ENCODE measurements around the gene EGLN2.
"Not testable (repeated sequence)": the region's sequence is repeated elsewhere in the genome, so short reads cannot be mapped to it uniquely, and the experiment has no call there.

EGLN2 gene

DNA sequence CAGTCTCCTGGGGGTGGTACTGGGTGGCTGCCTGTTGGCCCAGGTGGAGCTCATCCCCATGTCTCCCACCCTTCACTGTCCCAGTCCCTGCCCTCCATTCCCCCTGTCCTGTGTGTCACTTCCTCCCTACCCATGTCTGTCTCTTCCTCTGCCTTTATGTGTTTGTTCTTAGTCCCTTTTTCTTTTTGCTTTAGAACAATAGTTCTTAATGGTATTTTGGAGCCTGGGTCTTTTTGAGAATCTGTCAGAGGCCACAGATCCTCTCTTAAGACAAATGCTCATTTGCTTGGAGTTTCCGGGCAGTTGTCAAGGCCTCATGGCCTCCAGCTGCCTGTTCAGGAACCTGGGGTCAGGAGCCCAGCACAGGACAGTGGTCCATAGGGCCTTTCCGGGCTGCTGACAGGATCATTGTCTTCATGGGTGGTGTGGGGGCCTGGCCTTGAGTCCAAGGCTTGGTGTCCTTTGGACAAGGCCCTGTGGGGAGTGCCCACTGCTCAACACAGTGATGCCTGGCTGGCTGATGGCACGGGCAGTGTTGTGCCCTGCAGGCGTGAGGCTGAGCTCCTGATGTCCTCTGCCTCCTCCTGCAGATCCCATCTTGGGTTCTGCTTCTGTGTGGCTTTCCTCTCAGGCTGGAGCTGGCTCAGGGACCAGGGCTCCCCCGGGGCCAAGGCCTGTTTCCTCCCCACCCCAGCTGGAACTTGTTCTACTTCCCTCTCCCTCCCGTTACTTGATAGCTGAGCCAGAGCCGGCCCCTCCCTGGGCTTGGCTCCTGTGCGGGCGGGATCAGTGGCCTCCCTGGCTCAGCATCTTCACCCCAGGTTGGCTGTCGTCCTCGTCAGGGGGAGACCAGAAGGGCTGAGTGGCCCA lies 3.5 kb downstream of the EGLN2 start:
- no peak for DNase-seq

DNA sequence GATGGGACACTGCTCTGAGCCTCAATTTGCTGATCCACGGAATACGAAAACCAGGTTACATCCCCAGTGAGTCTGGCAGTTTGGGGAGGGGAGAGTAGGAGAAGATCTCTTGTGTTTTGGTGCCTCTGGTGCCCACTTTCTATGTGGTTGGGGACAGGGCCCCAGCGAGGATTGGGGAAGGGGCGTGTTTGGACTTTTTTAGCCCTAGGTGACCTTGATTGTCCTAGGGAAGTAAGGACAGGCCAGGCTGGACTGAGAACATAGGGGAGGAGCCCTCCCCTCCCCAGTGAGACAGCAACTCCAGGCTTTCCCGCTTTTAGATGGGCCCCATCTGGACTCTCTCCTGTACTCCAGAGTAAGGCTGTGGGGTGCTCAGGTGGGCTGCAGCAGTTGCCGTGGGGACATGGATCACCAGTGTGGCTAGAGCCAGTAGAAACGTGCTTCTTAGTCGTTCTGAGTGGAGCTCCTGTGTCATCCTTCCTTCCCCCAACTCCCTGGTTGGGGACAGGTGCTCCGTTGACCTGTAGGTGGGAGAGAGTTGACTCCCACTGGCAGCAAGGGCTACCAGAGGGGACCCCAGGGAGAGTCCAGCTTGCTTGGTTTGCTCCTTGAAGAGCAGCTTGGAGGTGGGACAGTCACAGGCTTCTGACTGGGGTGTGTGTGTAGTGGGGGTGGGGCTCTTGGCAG lies 4.3 kb downstream of the EGLN2 start:
- DNase-seq: no peak

DNA sequence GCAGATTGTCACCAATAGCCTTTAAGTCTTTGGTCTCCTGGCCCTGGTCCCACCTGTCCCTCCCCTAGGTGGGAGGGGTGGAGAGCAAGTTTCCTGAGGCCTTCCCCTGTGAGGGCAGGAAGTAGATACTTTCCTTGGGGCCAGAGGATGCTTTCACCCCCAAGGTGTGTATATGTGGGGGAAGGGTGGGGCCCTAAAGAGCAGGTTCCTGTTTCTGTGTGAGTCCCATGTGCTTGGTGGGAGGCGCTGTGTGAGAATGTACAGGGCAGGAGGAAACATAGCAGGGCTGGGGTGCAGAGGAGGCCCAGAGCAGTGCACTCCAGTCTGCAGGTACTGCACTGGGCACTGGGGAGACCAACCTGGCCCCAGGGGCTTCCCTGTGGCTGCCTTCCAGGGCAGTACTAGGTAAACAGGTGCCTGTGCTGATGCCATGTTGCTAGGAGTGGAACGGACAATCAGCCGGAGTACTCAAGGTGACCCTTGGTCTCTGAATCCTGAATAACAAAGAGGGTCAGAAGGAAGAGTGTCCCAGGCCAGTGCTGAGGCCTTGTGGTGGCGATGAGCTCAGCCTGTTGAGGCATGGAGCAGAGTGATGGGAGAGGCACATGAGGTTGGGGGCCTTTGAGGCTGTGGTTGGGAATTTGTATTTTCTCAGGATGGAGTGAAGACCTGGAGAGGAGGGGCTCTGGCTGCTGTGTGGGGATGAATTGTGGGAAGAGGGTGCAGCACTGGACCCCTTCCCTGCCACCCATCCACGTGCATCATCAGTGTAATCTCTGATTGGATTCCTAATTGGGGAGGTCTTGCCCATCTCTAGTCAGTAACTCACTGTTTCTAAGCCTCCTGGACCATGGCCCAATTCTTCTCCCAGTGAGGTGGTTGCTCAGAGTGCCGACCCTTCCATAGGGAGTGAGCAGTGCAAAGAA lies 5.1 kb downstream of the EGLN2 start:
- peak; percentile 70 for DNase-seq

DNA sequence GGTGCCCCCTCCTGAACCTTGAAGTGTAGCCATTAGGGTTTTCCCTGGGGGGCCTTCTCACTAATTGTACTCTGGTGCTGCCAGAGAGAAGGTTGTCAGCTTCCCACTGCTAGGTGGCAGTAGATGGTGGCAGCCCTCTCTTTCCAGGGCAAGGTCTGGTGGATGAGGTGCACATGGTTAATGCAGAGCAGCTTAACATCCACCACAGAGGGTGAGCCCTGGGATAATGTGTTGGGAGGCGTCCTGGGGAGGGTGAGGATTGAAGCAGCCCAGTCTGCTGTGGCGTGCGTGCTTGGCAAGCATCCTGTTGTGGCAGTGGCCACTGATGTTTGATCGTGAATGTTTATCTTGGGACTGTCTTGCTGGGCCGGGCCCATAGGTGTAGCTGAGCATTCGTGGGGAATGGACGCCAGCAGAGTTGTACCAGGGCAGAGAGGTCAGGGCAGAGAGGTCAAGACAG lies 5.8 kb downstream of the EGLN2 start:
- DNase-seq: no peak

GRCh38 chr19:40805258-40805868 lies 6.4 kb downstream of the EGLN2 start:
- DNase-seq: peak; percentile 43

DNA sequence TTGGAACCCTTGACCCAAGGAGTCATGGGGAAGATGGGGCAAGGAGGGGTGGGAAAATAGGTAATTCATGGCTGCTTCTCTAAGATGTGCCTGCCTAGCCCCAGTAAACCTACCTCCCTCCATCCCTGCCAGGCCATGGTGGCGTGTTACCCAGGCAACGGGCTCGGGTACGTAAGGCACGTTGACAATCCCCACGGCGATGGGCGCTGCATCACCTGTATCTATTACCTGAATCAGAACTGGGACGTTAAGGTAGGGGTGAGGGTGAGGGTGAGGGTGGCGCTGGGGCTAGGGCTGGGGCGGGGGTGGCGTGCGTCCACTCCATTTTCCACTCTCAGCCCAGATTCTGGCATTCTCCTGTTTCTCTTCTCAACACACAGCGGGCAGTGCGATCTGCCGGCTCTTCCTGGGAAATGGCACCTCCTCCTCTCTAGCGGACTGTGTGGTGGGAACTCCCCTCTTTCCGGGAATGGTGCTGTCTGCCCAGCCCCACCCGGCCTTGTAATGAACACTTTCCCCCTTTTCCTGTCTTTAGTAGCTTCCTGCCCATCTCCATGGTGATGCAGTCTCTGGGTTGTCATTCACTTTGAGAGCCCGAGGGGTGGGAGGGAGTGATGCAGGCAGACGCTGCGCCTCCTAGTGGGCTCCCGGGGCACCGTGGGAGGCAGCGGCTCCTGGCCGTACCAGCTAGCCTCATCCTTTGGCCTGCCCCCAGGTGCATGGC lies 7.6 kb downstream of the EGLN2 start:
- peak; percentile 90 for DNase-seq

- no peak for DNase-seq
Measured at GRCh38 chr19:40807147-40808020, 8.4 kb downstream of the EGLN2 start.

- no peak for DNase-seq
Measured at GRCh38 chr19:40808021-40808325, 9.0 kb downstream of the EGLN2 start.

- no peak for DNase-seq
Measured at GRCh38 chr19:40808497-40808896, 9.5 kb downstream of the EGLN2 start.

DNA sequence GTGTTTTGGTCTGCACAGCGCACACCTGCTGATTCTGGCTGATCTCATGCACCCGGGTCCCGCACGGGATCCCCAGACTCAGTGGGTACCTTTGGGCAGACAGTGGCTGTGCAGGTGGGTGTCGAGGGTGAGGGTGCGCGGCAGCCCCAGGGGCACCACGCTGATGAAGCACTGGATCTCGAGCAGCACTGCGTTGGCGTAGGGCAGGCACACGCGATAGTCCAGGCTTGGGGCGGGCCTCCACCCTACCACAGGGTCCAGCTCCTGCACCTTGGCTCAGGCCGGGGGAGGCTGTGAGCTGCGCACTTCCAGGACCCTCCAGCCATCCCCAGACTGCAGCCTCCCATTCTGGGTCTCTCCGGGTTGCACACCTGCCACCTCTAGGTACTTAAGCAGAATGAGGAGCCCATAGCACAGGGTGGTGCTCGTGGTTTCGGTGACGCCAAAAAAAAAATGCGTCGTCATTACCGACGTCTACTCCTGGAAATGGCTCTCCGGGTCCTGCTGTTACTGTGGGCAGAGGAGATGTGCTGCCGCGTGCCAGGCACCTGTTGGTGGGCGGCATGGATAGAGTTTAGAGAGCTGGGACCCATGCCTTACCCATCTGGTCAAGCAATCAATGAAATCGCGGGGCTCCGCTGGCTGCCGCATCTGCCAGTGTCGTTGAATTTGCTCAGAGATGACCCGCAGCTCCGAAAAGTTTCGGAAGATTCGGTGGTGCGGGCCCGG lies 10.5 kb downstream of the EGLN2 start:
- no peak for DNase-seq

- DNase-seq: no peak
Measured at GRCh38 chr19:40810160-40810559, 11.2 kb downstream of the EGLN2 start.

- DNase-seq: peak; percentile 65
Measured at GRCh38 chr19:40810649-40811408, 11.8 kb downstream of the EGLN2 start.

- no peak for DNase-seq
Measured at GRCh38 chr19:40811478-40812341, 12.7 kb downstream of the EGLN2 start.

DNA sequence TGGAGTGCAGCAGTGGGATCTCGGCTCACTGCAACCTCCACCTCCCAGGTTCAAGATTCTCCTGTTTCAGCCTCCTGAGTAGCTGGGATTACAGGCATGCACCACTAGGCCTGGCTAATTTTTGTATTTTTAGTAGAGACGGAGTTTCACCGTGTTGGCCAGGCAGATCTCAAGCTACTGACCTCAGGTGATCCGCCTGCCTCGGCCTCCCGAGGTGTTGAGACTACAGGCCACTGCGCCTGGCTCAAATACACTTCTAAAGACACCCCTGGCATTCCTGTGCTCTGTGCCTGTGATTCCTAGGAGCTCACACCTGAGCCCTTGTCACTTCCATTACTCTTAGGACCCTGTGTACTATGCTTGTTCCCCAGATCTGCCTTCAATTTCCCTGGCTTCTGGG lies 13.6 kb downstream of the EGLN2 start:
- DNase-seq: not testable (repeated sequence)

DNA sequence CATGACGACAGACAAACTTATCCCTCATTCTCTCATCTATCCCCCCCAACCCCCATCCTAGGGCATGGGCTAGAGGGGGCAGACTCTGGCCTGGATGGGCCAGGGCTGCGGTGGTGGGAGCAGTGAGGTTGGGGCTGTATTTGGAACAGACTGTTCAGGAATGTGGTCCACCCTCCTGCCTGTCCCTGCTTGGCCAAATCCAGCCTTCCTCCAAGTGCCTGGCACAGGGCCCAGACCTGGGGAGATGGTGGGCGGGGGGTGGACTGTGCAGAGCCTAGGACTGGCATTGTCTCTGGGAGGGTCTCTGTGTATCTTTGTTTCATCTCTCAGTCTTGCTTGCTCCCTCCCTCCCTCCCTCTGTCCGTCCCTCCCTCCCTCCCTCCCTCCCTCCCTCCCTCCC lies 14.2 kb downstream of the EGLN2 start:
- DNase-seq: no peak

DNA sequence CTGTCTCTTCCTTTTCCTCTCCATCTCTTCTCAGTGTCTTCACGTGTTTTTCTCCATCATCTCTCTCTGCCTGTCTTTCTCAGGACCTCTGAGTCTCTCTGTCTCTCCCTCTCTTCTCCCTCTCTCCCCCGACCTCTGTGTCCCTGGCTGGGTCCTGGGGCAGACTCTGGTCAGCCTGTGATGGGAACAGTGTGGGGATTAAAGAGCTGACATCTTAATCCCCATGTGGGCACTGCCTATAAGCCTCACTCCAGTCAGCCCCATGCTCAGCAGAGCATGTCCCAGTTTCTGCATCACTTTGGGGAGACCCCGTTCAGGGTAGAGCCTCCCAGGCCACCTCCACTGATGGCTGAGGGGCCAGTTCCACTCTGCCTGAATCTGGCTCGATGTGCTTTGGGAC lies 16.2 kb downstream of the EGLN2 start:
- no peak for DNase-seq

DNA sequence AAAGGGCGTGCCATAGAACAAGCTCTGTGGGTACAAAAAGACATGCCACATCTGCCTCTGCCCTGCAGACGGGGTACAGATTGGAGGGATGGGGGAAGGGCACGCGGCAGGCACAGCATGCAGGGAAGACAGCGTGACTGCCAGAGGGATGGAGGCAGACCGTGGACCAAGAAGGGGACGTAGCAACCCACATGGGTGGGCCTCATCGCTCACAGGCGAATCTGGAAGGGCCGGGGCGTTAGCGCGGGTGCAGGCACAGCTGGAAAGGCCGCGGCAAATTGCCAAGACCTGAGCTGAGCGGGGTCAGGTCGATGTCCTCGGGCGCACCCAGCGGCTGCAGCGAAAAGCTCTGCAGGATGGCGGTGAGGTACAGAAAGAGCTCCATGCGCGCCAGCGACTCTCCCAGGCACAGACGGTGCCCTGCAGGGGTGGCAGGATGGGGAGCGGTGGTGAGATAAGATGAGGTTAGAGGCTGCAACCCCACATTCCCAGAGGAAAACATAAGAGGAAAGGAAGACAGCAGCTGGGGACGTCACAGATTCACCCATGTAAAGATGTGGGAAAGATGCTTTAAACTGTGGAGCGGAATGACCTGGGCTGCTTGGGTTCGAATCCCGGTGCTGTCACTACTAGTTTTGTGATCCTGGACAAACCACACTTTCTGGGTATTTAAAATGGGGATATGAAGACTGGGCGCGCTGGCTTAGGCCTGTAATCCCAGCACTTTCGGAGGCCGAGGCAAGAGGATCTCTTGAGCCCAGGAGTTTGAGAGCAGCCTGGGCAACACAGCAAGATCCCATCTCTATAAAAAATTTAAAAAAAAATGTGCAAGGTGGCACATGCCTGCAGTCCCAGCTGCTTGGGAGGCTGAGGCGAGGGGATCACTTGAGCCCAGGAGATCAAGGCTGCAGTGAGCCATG lies 19.7 kb downstream of the EGLN2 start:
- DNase-seq: peak; percentile 71

Data from activated CD4-positive, alpha-beta T cell treated with anti-CD3 and anti-CD28 coated beads, Interleukin-10, Interleukin-2, amounts not matched to agents 100 ng/mL and 50 ng/mL, durations not matched to agents 16 hours and 8 hours (primary cell).